T-cell (primary cell): ENCODE results near the gene MYO3A. TPM values are rescaled to one million over a fixed set of nuclear protein-coding genes. Genes with fewer than 3 reads are reported as not detected.

Experiments used
- ATAC-seq, 4 experiments: fragments of 200-7000 bp in 3 of 4; fragments of 150-1000 bp in 1 of 4; cut with Tn5 transposase; replicated peaks in 1 of 4; 1 replicate in 3 of 4; 2 replicates in 1 of 4; pipeline ENCODE4 v1.10.0; 2021; ENCODE audit warnings: moderate library complexity in 3 of 4, mild to moderate bottlenecking in 2 of 4, moderate number of reproducible peaks in 1 of 4
- CTCF ChIA-PET, 2 donors: fragments of 300-600 bp; sonication (Branson Sonifier 250); formaldehyde crosslinking; loops; one replicate each; lab custom pipeline; 2022; ENCODE audit warnings: antibody characterized with exemption in 2 of 2; lab: Charles Lee
- POLR2A ChIA-PET, 2 donors: fragments of 300-600 bp; sonication (Branson Sonifier 250); formaldehyde crosslinking; loops; one replicate each; lab custom pipeline; 2022; ENCODE audit warnings: antibody characterized with exemption in 2 of 2; lab: Charles Lee
- DNase-seq, 35 experiments: peaks; one replicate each; pipeline versions ENCODE4 v3.0.0 to v3.0.0-alpha.2; 2013 to 2023
- H3K27ac ChIP-seq: one replicate; pipeline ENCODE4 v1.5.1; 2013; ENCODE audit warnings: low read length
- H3K27me3 ChIP-seq, 2 experiments: replicated peaks in 1 of 2; 1 replicate in 1 of 2; 2 replicates in 1 of 2; pipeline versions ENCODE4 v1.6.1 to v1.7.0; 2013; ENCODE audit warnings: low read length in 1 of 2, mixed read lengths in 1 of 2; ENCODE audit not compliant: control insufficient read depth in 2 of 2, insufficient read depth in 2 of 2; ENCODE audit errors: extremely low read depth in 1 of 2
- H3K36me3 ChIP-seq, 2 donors: 1 replicate in 1 of 2; 2 replicates in 1 of 2; pipeline versions ENCODE4 v1.6.1 to v1.7.0; 2013; ENCODE audit warnings: low read length in 1 of 2; ENCODE audit not compliant: control insufficient read depth in 2 of 2, insufficient read depth in 1 of 2; ENCODE audit errors: extremely low read depth in 1 of 2
- H3K4me1 ChIP-seq, 2 experiments: 1 replicate in 1 of 2; 2 replicates in 1 of 2; pipeline versions ENCODE4 v1.6.1 to v1.7.0; 2013; ENCODE audit warnings: low read length in 2 of 2, mixed read lengths in 1 of 2; ENCODE audit not compliant: insufficient read depth in 2 of 2, control insufficient read depth in 1 of 2; ENCODE audit errors: extremely low read depth in 1 of 2
- H3K4me3 ChIP-seq, 2 donors: 1 replicate in 1 of 2; 2 replicates in 1 of 2; pipeline versions ENCODE4 v1.5.1 to v1.7.0; 2013; ENCODE audit warnings: mild to moderate bottlenecking in 2 of 2, low read length in 1 of 2, moderate library complexity in 1 of 2; ENCODE audit not compliant: control insufficient read depth in 1 of 2; ENCODE audit errors: extremely low read depth in 1 of 2
- H3K9me3 ChIP-seq: 2 replicates; pipeline ENCODE4 v1.7.0; 2013
- H3K27ac Mint-ChIP-seq, 2 donors: one replicate each; pipeline ENCODE4 v1.8.0; 2020 to 2021; ENCODE audit warnings: mild to moderate bottlenecking in 2 of 2, mixed read lengths in 2 of 2
- H3K27me3 Mint-ChIP-seq, 2 donors: one replicate each; pipeline ENCODE4 v1.8.0; 2021 to 2022; ENCODE audit warnings: mixed read lengths in 2 of 2
- H3K36me3 Mint-ChIP-seq: one replicate; pipeline ENCODE4 v1.8.0; 2021; ENCODE audit warnings: mixed read lengths
- H3K4me1 Mint-ChIP-seq, 3 donors: one replicate each; pipeline ENCODE4 v1.8.0; 2020 to 2022; ENCODE audit warnings: mixed read lengths in 3 of 3, mild to moderate bottlenecking in 1 of 3
- H3K4me3 Mint-ChIP-seq, 3 donors: one replicate each; pipeline ENCODE4 v1.8.0; 2020 to 2022; ENCODE audit warnings: mild to moderate bottlenecking in 3 of 3, mixed read lengths in 3 of 3, moderate library complexity in 3 of 3
- H3K9me3 Mint-ChIP-seq, 3 donors: one replicate each; pipeline ENCODE4 v1.8.0; 2020 to 2022; ENCODE audit warnings: mixed read lengths in 3 of 3
- WGBS: methylation state at CpG from one replicate; pipeline ENCODE4 v1.1.5; 2013; ENCODE audit warnings: missing lambda C conversion rate; ENCODE audit not compliant: insufficient coverage; 5-methylcytosine and 5-hydroxymethylcytosine counted together
- total RNA-seq, 35 experiments: library from RNA in 6 of 35; stranded (reverse) in 6 of 35; fragments of 120-200 nt in 1 of 35; gene quantifications; one replicate each; pipeline versions ENCODE4 v1.2.1 to v1.2.4 and lab custom pipeline; 2013 to 2026

Gene MYO3A
- total RNA-seq, 5 donors from 2014 or later (not counting 1 experiment from before 2014, with no cell fraction given) = 0.16 to 0.46 TPM; not detected in 3

DNA sequence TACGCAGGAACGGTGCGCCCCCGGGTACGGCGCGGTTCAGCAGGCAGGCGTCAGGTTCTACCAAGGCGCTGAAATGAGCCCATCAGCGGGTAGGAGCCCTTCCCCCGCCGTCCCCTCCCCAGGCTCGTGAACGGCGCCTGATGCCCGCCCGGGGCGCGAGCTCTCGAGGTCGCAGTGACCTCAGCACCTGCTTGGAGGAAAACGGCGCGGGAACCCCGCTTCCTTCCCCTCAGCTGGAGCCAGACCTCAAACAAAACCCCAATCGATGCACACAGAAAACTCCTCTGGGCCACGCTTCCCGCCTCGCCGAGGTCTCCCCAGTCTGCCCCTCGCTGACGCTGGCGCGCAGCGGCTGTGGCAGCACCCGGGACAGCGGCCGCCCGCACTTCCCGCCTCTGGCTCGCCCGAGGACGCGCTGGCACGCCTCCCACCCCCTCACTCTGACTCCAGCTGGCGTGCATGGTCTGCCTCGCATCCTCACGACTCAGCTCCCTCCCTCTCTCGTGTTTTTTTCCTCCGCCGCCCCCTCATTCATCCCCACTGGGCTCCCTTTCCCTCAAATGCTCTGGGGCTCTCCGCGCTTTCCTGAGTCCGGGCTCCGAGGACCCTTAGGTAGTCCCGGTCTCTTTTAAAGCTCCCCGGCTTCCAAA, 282.0 kb downstream of the MYO3A start:
- DNase-seq (peak in 5 of 35 experiments; percentile 1 to 7 (median 4)), ATAC-seq (peak in 2 of 4 experiments; percentile 47 to 65)
- ChIA-PET POLR2A (no interaction called here), CTCF (interaction anchor here in 1 of 2 donors (0.6 kb wide), 1 partner anchor 48 kb away, joined by 4 read pairs; no protein-coding TSS in a partner anchor)
- H3K4me3 ChIP-seq = peak overlapping the region in 1 of 2 donors; percentile 62
- Mint-ChIP-seq H3K27ac (no peak overlapping the region), H3K9me3 (no peaks in the 10 kb centered on the region), H3K36me3 (no peaks in the 10 kb centered on the region), H3K4me1 (peaks cover 41% of the 10 kb centered on the region in 3 donors), H3K4me3 (peak overlapping the region; percentile 50 to 83 (median 63)), H3K27me3 (peaks cover 77 to 85% of the 10 kb centered on the region in 2 donors)
- no peaks in the 10 kb centered on the region for H3K9me3 ChIP-seq
- no peaks in the 10 kb centered on the region for H3K36me3 ChIP-seq
- WGBS = 2% methylated on average over 57 of the region's 57 CpGs
- peaks cover 27 to 66% of the 10 kb centered on the region in 2 experiments for H3K27me3 ChIP-seq
- H3K4me1 ChIP-seq = peaks cover 2 to 27% of the 10 kb centered on the region in 2 experiments
- no peak overlapping the region for H3K27ac ChIP-seq

DNA sequence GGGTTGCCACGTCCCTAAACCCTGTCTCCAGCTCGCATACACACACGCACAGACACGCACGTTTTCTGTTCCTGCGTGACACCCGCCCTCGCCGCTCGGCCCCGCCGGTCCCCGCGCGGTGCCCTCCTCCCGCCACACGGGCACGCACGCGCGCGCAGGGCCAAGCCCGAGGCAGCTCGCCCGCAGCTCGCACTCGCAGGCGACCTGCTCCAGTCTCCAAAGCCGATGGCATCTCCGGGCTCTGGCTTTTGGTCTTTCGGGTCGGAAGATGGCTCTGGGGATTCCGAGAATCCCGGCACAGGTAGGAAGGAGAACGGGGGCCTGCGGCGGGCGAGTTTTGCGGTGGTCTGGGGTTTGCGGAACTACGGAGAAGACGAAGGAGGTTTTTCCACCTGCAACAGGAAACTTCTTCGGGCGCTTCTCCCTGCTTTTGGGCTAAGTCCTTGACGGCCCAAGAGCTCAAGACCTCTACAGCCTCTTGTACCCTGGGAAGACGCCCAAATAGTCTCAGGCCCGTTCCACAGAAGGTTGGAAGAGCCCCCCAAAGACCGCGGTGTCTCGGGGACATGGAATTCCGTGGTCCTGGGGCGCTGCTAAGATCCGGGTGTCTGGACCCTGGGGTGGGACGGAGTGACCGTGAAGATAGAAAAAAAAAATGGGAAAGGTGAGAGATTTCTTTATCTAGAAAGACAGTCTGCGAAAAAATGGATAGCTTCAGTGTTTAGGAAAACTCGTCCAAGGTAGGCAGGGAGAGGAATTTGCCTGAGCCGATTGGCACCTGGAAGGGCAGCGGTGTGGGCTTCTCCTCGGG, 282.8 kb downstream of the MYO3A start, which contains the start of gene GAD2:
Gene GAD2, plus strand, starts transcription at position 190 of the 811 bp plus-strand sequence. Its CDS starts 36 bp downstream, at position 226.
- Mint-ChIP-seq H3K27ac (no peak within 1 kb of the TSS), H3K4me3 (peak within 1 kb of the TSS; percentile 50 to 83 (median 63)), H3K9me3 (no peaks in the 10 kb centered on the region), H3K4me1 (peaks cover 39 to 41% (median 41%) of the 10 kb centered on the region in 3 donors), H3K27me3 (peaks cover 80 to 89% of the 10 kb centered on the region in 2 donors), H3K36me3 (no peaks in the 10 kb centered on the region)
- Histone ChIP-seq H3K4me3 (peak within 1 kb of the TSS in 1 of 2 donors; percentile 62), H3K36me3 (no peaks in the 10 kb centered on the region), H3K4me1 (peaks cover 2 to 27% of the 10 kb centered on the region in 2 experiments), H3K27ac (no peak within 1 kb of the TSS), H3K9me3 (no peaks in the 10 kb centered on the region), H3K27me3 (peaks cover 26 to 68% of the 10 kb centered on the region in 2 experiments)
- WGBS = 4% methylated on average over 53 of the region's 60 CpGs
- ChIA-PET POLR2A (no interaction called here), CTCF (no interaction called here)
- ATAC-seq (no peak), DNase-seq (no peak)

DNA sequence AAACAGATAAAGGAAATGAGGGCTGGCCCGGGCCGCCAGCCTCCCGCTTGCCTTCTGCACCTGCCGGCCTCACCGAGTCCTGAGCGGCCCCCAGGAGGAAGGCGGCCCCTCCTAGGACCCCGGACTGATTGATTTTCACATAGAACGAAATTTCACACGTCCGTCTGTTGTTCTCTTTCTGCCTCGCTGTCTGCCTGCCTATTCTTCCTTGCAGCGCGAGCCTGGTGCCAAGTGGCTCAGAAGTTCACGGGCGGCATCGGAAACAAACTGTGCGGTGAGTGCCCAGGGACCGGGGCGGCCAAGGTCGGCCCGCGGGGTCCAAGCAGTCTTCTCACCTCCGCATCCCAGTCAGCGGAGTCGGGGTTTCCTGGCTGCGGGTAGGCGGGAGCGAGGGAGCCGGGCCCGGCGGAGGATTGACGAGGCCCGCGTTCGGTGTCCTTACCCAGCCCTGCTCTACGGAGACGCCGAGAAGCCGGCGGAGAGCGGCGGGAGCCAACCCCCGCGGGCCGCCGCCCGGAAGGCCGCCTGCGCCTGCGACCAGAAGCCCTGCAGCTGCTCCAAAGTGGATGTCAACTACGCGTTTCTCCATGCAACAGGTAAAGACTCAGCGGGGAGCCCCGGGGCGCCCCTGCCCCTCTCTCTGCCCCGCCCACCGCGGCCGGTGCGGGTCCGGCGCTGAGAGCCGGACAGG, 283.5 kb downstream of the MYO3A start:
- ChIA-PET POLR2A (no interaction called here), CTCF (no interaction called here)
- DNase-seq (no peak), ATAC-seq (no peak)
- H3K36me3 ChIP-seq = no peaks in the 10 kb centered on the region
- H3K27ac ChIP-seq = no peak overlapping the region
- no peaks in the 10 kb centered on the region for H3K9me3 ChIP-seq
- no peaks in the 10 kb centered on the region for H3K9me3 Mint-ChIP-seq
- H3K4me3 Mint-ChIP-seq = peak overlapping the region; percentile 18 to 83 (median 49)
- no peak overlapping the region for H3K4me3 ChIP-seq
- peaks cover 2 to 27% of the 10 kb centered on the region in 2 experiments for H3K4me1 ChIP-seq
- H3K27me3 Mint-ChIP-seq = peaks cover 81 to 91% of the 10 kb centered on the region in 2 donors
- H3K27me3 ChIP-seq = peaks cover 32 to 65% of the 10 kb centered on the region in 2 experiments
- no peak overlapping the region for H3K27ac Mint-ChIP-seq
- H3K4me1 Mint-ChIP-seq = peaks cover 39 to 41% (median 41%) of the 10 kb centered on the region in 3 donors
- WGBS = 6% methylated on average over 64 of the region's 64 CpGs
- H3K36me3 Mint-ChIP-seq = no peaks in the 10 kb centered on the region

DNA sequence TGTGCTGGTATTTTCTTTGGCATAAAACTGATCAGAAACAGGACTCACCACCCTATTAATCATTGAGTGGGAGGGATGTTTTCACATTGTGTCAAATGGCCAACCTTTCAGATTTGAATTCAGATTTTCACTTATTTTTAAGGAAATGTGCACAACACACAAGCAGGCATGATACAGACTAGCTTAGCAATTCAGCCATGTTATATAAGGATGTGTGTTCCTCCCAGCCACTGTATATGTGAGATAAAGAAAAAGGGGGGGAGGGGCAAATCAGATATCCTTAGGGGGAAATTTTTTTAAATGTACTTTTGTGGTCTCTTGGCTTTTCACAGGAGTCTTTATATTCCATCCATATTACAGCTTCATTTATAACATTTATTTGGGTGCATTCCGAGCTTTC, 285.6 kb downstream of the MYO3A start:
- H3K9me3 Mint-ChIP-seq = no peaks in the 10 kb centered on the region
- H3K9me3 ChIP-seq = no peaks in the 10 kb centered on the region
- 56% methylated on average over 1 of the region's 1 CpG for WGBS
- ChIA-PET POLR2A (no interaction called here), CTCF (no interaction called here)
- H3K4me1 Mint-ChIP-seq = peaks cover 33 to 35% (median 33%) of the 10 kb centered on the region in 3 donors
- H3K27ac ChIP-seq = no peak overlapping the region
- peaks cover 78 to 88% of the 10 kb centered on the region in 2 donors for H3K27me3 Mint-ChIP-seq
- DNase-seq (no peak), ATAC-seq (no peak)
- no peaks in the 10 kb centered on the region for H3K36me3 ChIP-seq
- no peak overlapping the region for H3K4me3 Mint-ChIP-seq
- peaks cover 30 to 48% of the 10 kb centered on the region in 2 experiments for H3K27me3 ChIP-seq
- no peak overlapping the region for H3K4me3 ChIP-seq
- H3K4me1 ChIP-seq = peaks cover 2 to 24% of the 10 kb centered on the region in 2 experiments
- no peaks in the 10 kb centered on the region for H3K36me3 Mint-ChIP-seq
- no peak overlapping the region for H3K27ac Mint-ChIP-seq

DNA sequence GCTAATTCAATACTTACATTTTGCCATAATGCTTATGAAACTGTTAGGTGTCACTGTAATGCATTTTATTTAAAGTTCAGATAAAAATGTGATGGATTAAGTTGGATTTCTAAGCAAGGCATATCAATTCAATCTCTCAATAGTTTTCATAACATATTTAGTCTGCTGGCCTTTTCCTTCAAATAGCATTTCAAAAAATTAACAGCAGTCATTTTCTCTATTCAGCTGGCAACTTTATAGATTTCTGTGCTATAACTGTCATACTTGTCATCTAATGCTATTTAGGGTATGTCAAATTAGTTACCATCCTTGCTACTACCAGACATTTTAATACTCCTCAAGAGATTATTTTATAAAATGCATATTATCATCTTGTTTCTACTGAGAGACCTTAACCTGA, 286.9 kb downstream of the MYO3A start:
- H3K27me3 Mint-ChIP-seq = peaks cover 74 to 84% of the 10 kb centered on the region in 2 donors
- Histone ChIP-seq H3K4me1 (peaks cover 2 to 13% of the 10 kb centered on the region in 2 experiments), H3K9me3 (no peaks in the 10 kb centered on the region), H3K27me3 (peaks cover 35% of the 10 kb centered on the region in 2 experiments), H3K27ac (no peak overlapping the region), H3K4me3 (no peak overlapping the region), H3K36me3 (no peaks in the 10 kb centered on the region)
- DNase-seq (no peak), ATAC-seq (no peak)
- H3K9me3 Mint-ChIP-seq = no peaks in the 10 kb centered on the region
- CTCF ChIA-PET = no interaction called here
- no peaks in the 10 kb centered on the region for H3K36me3 Mint-ChIP-seq
- H3K27ac Mint-ChIP-seq = no peak overlapping the region
- no peak overlapping the region for H3K4me3 Mint-ChIP-seq
- H3K4me1 Mint-ChIP-seq = peaks cover 21 to 23% (median 22%) of the 10 kb centered on the region in 3 donors
- POLR2A ChIA-PET = no interaction called here

DNA sequence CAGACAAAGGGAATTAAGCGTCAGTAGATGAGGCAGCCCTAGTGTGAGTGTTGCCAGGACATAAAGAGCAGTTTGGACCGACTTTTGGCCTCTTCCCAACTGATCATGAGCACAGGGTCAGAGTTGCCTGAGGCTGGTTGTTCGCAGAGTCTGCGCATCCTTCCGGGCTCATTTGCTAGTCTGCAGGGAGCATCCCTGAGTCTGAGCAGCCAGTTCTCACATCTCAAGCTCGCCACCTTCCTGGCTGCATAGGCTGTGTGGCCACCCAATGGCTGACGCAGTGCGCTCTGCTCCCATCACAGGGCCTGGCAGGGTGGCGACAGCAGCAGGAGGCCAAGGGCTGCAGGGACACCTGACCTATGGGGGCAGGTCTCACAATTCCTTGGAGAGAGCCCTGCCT, 287.5 kb downstream of the MYO3A start:
- no peak overlapping the region for H3K4me3 Mint-ChIP-seq
- Histone ChIP-seq H3K27me3 (peaks cover 30 to 40% of the 10 kb centered on the region in 2 experiments), H3K4me3 (no peak overlapping the region), H3K9me3 (no peaks in the 10 kb centered on the region), H3K27ac (no peak overlapping the region), H3K36me3 (no peaks in the 10 kb centered on the region), H3K4me1 (peaks cover 0 to 8% of the 10 kb centered on the region in 2 experiments)
- H3K9me3 Mint-ChIP-seq = no peaks in the 10 kb centered on the region
- H3K4me1 Mint-ChIP-seq = peaks cover 15 to 19% (median 18%) of the 10 kb centered on the region in 3 donors
- 30% methylated on average over 9 of the region's 9 CpGs for WGBS
- no peak overlapping the region for H3K27ac Mint-ChIP-seq
- no peaks in the 10 kb centered on the region for H3K36me3 Mint-ChIP-seq
- ChIA-PET CTCF (no interaction called here), POLR2A (no interaction called here)
- DNase-seq (no peak), ATAC-seq (no peak)
- peaks cover 72 to 82% of the 10 kb centered on the region in 2 donors for H3K27me3 Mint-ChIP-seq
